NCI-H526 (cell line): Measurements from ENCODE around the gene KPNB1.

Source experiments
- DNase-seq, 2 experiments: peaks; one replicate each; lab custom pipeline; 2025; lab: John Stamatoyannopoulos, UW

The KPNB1 gene

DNA sequence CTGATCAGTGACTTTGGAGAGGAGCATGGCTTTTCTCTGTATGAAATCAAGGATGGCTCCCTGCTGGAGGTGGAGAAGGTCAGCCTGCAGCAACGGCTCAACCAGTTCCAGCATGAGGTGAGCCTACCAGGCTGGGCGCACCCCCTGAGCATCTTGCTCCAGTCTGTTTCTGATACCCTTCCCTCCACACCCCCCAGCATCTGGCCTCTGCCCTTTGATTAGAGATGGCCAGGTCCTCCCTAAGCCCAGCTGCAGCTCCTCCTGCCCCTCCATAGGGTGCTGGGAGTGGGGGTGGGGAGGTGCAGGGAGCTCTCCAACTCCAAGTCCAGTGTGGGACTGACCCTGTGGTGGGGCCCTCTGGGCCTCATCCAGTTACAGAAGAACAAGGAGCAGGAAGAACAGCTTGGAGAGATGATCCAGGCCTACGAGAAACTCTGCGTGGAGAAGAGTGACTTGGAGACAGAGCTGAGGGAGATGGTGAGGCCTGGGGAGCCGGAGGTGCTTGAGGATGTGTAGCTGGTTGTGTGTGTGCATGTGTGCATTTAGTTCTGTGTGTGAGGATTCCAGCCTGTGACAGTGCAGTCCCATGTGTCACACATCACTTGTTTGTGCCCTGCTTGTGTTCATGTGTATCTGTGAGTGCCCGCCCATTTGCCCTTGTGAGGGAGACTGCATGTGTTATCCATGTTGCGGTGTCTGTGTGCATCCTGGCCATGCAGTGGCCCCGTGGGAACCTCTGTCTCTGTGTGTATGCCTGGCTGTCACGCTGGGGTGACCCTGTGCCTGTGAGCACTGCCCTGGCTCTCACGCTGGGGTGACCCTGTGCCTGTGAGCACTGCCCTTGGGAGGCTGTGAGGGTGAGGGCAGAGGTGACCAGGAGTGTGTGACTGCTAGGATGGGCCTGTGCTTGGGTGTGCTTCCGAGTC is 47.3 kb downstream of the KPNB1 start:
- no peak for DNase-seq

DNA sequence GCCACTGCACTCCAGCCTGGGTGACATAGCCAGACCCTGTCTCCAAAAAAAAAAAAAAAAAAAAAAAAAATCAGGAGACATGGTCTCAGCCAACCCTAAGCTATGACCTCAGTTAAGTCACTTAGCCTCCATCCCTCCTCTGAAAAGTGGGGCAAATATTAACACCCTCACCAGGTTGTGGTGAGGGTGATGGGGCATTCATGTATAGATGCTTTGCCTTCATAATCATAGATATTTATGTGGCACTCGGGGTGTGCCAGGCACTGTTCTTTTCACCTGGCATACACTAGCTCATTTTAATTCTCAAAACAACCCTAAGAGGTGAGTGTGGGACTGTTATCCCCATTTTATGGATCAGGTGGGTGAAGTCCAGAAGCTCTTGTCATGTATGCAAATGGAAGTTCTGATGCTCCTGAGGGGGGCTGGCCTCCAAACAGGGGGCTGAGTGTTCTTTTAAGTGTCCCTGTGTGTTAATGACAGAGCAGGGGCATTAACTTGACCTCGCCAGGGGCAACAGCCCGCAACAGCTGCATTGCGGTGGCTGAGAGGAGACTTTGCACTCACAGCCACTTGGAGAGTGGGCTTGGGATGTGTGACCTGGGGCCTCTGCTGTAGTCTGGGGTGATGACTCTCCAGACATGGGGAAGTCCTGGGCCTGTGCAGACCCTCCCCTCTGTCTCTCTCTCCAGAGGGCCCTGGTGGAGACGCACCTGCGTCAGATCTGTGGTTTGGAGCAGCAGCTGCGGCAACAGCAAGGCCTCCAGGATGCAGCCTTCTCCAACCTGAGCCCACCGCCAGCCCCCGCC is 48.4 kb downstream of the KPNB1 start:
- DNase-seq: no peak

DNA sequence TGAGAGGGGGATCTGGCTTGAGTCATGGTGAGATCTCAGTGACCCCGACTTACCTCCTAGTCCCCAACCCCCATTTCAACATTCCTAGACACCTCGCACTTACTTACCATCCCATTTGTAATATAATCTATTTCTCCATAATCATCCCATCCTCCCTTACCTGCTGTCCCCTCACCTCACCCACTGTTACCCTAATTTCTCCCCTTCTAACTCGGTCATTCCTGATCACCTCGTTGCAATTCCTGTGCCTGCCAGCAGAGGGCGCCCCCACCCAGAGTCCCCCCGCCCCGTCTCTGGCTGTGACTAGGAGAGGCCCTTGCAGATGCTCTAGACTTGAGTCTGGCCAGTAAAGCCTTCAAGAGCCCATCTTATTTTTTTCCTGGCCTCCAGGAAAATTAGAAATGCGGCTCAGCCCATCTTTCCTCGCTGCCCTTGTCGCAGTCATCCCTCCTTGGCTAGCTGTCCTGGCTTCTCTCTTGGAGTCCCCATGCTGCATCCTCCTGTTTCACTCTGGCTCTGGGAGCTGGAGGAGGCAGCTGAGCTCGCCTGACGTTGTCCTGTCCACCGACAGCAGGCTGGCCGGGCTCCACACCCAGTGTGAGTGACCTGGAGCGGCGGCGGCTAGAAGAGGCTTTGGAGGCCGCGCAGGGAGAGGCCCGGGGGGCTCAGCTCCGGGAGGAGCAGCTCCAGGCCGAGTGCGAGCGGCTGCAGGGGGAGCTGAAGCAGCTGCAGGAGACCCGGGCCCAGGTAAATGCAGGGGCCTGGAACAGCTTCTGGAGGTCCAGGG is 49.2 kb downstream of the KPNB1 start:
- peak; percentile 35 to 76 for DNase-seq

DNA sequence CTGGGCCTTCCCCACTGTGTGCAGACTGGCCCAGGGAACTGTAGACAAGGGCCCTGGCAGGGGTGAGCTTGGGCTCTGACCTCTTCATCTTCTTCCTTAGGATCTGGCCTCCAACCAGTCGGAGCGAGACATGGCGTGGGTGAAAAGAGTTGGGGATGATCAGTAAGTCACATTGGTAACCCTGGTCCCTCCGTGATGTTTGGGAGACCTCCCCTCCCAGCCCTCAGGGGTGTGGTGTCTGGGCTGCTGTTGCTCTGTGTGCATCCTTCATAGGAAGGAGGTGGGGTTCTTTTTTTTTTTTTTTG is 49.8 kb downstream of the KPNB1 start:
- no peak for DNase-seq

DNA sequence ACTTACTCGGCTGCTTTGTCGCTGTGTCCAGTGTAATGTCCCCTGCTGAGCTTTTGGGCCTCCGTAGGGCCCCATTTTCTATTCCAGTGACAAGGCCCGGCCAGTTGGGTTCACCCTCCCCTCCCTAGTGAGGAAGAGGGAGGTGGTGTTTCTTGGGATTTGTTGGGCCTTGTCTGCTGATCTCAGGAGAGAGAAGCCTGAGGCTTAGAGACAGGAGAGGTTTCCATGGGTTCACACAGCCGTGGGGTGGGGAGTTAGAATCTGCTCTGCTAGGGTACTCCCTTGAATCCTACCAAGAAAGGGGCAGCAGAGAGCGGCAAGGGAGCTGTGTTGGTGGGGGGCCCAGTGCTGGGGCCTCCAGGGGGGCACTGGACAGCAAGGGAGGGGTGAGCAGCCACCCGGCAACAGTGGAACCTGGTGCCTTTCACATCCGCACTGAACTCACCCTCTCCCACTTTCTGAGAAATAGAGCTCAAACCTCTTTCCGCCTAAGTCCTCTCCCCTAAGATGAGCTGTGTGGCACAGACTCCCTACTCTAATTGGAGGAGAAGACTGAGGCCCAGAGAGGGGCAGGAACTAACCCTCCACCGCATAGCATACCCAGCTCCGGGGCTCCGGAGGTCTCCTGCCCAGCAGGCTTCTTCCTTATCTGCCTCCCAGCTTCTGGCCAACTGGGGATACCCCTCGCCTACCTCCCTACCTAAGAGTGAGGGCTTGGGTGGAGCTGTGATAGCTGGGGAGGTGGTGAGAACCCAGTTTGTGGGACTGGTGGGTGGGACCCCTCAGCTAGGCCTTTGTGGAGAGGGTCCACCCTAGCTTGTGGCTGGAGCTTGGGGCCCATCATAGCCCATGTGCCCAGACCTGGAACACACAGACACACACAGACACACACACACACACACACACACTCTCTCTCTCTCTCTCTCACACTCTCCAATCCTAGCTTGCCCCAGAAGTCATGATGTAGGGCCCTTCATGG is 51.0 kb downstream of the KPNB1 start:
- DNase-seq: no peak

GRCh38 chr17:47701608-47702007 is 51.9 kb downstream of the KPNB1 start:
- no peak for DNase-seq

DNA sequence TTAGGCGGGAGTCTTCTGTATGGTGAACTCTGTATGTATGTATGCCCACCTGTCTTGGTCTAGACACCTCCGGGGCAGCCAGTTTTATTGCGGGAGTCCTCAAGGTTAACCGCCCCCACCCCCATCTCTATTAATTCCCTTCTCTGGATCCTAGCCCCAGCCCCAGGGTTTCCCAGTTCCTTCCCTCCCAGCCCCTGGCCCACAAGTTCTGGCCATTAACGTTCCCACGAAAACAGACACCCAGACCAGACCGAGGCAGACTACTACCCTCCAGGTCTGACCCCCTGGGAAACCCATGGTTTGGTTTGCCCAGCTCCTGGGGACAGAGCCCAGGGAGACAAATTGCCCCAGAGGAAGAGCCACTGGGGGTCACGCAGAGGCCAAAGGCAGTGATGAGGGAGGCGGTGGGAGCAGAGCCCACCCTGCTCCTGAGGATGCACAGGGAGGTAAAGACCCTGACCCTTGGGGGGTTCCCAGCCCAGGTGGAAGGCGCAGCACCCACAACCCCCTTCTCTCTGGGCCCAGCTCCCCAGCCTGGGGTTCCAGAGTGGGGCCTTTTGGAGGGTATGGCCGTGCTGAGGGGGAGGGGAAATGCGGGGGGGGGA is 52.8 kb downstream of the KPNB1 start:
- DNase-seq: no peak

DNA sequence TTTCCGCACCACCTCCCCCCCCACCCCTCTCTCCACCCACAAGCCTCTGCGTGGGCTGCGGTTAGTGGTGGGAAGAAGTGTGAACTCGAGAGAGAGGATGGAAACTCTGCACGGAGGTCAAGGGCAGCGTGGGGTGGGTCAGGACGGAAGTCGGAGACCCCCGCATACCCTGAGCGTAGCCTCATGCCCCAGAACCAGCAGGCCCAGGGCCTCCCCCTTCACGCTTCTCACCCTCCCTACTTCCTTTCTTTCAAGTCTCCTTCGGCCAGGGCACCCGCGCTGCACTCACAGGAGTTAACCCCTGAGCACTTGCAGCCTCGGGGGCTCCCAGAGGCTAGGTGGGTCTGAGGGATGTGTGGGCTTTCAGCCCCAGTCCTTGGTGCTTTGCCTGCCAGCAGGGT is 53.5 kb downstream of the KPNB1 start:
- no peak for DNase-seq

GRCh38 chr17:47703671-47704070 is 54.0 kb downstream of the KPNB1 start:
- DNase-seq: no peak

DNA sequence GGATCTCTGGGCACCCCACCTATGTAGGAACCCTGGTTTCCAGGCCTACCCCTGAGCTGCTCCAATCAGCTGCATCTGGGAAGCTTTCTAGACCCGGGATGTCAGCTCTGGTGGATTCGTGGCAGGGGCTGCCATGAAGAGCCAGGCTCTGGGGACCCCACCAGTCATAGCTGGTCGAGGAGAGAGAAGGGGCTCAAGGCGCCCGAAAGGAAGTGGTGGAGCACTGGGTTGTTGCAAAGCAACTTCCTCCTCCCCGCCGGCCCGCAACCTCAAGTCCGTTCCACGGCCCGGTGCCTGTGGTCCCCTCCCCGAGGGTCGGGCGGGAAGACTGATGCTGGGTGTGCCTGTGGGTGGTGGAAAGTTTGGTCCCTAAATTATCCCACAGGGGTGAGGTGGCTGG is 54.4 kb downstream of the KPNB1 start:
- DNase-seq: no peak

DNA sequence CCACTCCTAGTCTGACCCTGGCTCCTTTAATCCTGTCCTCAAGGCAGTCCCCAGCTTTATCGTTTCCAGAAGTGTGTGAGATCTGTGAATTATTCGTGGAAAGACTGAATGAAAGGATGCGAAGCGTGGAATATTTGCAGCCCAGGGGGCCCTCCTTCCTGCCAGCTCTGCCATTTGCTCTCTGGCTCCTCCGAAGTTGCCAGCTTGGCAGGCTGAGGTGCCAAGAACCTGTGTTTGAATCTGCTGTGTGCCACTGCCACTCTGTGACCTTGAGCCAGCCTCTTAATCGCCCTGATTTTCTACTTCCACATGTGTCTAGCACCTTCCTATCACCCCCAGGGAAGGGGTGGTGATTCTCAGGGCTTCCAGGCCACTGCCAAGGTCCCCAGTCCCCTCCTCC is 55.0 kb downstream of the KPNB1 start:
- DNase-seq: no peak

DNA sequence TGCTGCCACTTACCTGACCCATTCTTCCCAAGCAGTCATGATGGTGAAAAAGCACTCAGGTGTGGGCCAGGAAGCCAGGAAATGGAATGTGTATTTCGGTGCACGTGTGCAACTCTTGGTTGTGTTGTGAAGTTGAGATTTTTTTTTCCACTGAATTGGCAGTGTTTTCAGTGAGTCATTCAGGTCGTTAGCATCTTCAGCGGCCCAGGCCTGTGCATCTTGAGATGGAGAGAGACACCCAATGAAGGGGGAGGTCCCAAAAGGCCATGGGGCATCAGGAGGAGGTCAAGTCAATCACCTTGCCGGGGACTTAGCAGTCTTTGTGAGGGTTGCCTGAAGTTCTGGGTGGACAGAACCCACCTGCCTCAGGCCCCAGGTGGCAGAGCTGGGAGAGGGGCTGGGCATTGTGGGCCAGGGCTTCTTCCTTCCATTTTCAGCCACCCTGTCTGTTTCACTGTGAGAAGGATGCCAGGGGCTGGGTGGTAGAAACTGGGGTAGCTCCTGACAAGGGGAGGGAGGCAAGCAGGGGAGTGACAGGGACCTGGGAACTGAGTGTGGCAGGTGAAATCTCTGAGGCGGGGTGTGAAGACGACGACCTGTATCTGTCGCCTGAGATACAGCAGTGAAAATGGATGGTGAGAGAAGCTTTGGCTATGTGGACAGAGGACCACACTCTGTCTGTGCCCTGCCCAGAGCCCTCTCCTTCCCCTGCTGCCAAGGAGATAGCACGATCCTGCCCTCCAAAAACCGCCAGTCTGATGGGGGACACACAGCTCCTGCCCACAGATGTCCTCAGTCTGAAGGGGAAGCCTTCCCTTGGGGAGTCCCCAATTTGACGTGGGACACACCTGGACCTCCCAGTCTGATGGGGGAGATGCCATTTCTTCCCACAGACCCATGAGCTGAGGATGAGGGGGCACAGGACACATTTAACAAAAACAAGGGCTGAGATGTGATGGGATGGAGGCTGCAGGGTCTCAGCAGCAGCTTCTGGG is 56.1 kb downstream of the KPNB1 start:
- no peak for DNase-seq

DNA sequence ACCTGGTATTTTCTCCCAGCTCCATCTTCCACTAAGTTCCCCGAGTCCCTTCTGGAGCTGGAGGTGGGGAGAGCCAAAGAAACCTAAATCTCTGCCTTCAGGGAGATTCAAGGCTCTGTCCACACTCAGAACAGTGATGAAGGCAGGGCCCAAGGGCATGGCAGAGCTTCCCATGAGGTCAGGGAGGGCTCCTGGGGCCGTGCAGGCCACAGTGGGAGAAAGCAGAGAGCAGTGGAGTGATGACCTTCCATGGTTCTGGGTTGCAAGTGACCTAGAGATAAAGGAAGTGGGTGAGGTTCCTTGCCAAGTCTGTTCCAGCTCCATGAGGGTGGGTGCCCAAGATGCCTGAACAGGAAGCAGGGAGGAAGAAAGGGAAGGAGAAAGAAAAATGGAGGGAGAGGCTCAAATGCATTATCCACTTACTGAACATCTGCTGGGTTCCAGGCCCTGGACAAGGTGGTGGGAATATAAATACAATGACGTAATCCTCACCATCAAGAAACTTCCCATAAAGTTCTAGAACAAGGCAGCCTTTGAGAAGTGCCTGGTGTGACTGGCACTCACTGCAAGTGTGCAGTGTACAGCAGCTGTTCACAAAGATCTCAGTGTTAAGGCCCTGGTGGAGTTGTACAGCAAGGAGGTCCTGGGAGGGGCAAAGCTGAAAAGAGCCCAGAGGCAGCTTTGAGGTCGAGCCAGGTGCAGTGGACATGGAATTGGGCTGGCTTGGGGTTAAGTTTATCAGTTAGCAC is 57.5 kb downstream of the KPNB1 start:
- DNase-seq: no peak

- no peak for DNase-seq
These were observed 58.2 kb downstream of the KPNB1 start for GRCh38 chr17:47707884-47708283.

DNA sequence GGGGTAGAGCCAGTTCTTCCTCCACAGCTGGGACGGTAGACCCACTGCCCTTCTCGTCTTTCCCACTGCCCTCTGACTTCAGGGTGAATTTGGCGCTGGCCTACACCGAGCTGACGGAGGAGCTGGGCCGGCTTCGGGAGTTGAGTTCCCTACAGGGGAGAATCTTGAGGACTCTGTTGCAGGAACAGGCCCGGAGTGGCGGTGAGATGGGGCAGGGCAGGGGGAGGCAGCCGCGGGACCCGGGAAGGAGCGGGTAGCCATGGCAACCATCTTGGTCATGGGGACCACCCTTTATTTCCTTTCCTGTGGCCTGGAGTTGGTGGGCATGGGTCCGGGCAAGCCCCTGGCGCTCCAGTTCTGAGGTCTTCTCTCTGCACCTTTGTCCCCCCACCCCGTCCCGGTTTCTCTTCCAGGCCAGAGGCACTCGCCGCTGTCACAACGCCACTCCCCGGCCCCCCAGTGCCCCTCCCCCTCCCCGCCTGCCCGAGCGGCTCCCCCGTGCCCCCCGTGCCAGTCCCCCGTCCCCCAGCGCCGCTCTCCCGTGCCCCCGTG is 58.7 kb downstream of the KPNB1 start:
- DNase-seq: no peak

GRCh38 chr17:47708864-47709541 is 59.3 kb downstream of the KPNB1 start:
- DNase-seq: no peak

- no peak for DNase-seq
These were observed 59.9 kb downstream of the KPNB1 start for GRCh38 chr17:47709594-47709993.
